PC-3 (cell line): ENCODE data around the gene GIMAP8. TPM values are rescaled to one million over a fixed set of nuclear protein-coding genes. Genes with fewer than 3 reads are reported as not detected.
A peak's percentile ranks its signal among the peaks of the same experiment; 100 is the strongest.

Experiments
- ATAC-seq: fragments of 200-7000 bp; cut with Tn5 transposase; 2 replicates; pipeline ENCODE4 v1.9.1; 2020; ENCODE audit warnings: mild to moderate bottlenecking, moderate library complexity
- BruUV-seq: library from RNA; stranded (reverse); fragments of 400-500 nt; replicated peaks from 2 replicates; lab custom pipeline; 2021; lab: Mats Ljungman, UMichigan
- CTCF ChIA-PET: fragments of 300-600 bp; sonication (Branson Sonifier 250); formaldehyde crosslinking; loops from one replicate; lab custom pipeline; 2022; ENCODE audit warnings: antibody characterized with exemption; lab: Charles Lee
- POLR2A ChIA-PET: fragments of 300-600 bp; sonication (Branson Sonifier 250); formaldehyde crosslinking; loops from one replicate; lab custom pipeline; 2022; ENCODE audit warnings: antibody characterized with exemption; ENCODE audit not compliant: unreplicated experiment; lab: Charles Lee
- DNase-seq: peaks from one replicate; pipeline ENCODE4 v3.0.0-alpha.2; 2015
- H2AFZ ChIP-seq: fragments of 300-600 bp; sonication (generic); 2 replicates; pipeline ENCODE4 v1.6.0; 2016; ENCODE audit warnings: antibody characterized with exemption, low read length
- H3F3A ChIP-seq: fragments of 300-600 bp; sonication (generic); one replicate; pipeline ENCODE4 v1.6.0; 2017; ENCODE audit warnings: antibody characterized with exemption, low read length, control low read depth, mild to moderate bottlenecking; ENCODE audit not compliant: unreplicated experiment
- H3K27ac ChIP-seq: fragments of 300-600 bp; sonication (generic); 2 replicates; pipeline ENCODE4 v1.5.1; 2016; ENCODE audit warnings: mild to moderate bottlenecking, low read length
- H3K27me3 ChIP-seq: fragments of 300-600 bp; sonication (generic); 2 replicates; pipeline ENCODE4 v1.6.1; 2016; ENCODE audit warnings: low read length, mixed read lengths
- H3K36me3 ChIP-seq: fragments of 300-600 bp; sonication (generic); 2 replicates; pipeline ENCODE4 v1.6.1; 2016; ENCODE audit warnings: low read depth, mixed run types, low read length, mixed read lengths
- H3K4me1 ChIP-seq: fragments of 300-600 bp; sonication (generic); 2 replicates; pipeline ENCODE4 v1.5.1; 2016; ENCODE audit warnings: low read length; ENCODE audit not compliant: insufficient read depth
- H3K4me2 ChIP-seq: fragments of 300-600 bp; sonication (generic); 2 replicates; pipeline ENCODE4 v1.6.0; 2016; ENCODE audit warnings: low read length
- H3K4me3 ChIP-seq: fragments of 300-600 bp; sonication (generic); 2 replicates; pipeline ENCODE4 v1.5.1; 2016; ENCODE audit warnings: mild to moderate bottlenecking, low read length, mixed read lengths
- H3K79me2 ChIP-seq: fragments of 300-600 bp; sonication (generic); 2 replicates; pipeline ENCODE4 v1.6.1; 2017; ENCODE audit warnings: low read length, mixed read lengths
- H3K9ac ChIP-seq: fragments of 300-600 bp; sonication (generic); 2 replicates; pipeline ENCODE4 v1.6.0; 2016; ENCODE audit warnings: mild to moderate bottlenecking, low read length
- H3K9me2 ChIP-seq: fragments of 300-600 bp; sonication (generic); replicated peaks from 2 replicates; pipeline ENCODE4 v1.6.1; 2016; ENCODE audit warnings: mixed run types, low read length, mixed read lengths
- H3K9me3 ChIP-seq: fragments of 300-600 bp; sonication (generic); 2 replicates; pipeline ENCODE4 v1.6.1; 2016; ENCODE audit warnings: low read length, mixed read lengths
- H4K20me1 ChIP-seq: fragments of 300-600 bp; sonication (generic); 2 replicates; pipeline ENCODE4 v1.6.1; 2016; ENCODE audit warnings: low read length, mixed read lengths
- CTCF ChIP-seq: fragments of 300-600 bp; sonication (generic); conservative IDR thresholded peaks from 2 replicates; pipeline ENCODE4 v1.5.1; 2017; ENCODE audit warnings: antibody characterized with exemption, low read depth, mild to moderate bottlenecking, low read length
- EZH2 ChIP-seq: fragments of 300-600 bp; sonication (generic); IDR thresholded peaks from one replicate; pipeline ENCODE4 v1.6.1; 2017; ENCODE audit warnings: antibody characterized with exemption, mild to moderate bottlenecking, low read length; ENCODE audit not compliant: unreplicated experiment
- EZH2phosphoT487 ChIP-seq: fragments of 300-600 bp; sonication (generic); IDR thresholded peaks from 2 replicates; pipeline ENCODE4 v1.6.1; 2018; ENCODE audit warnings: mild to moderate bottlenecking, antibody characterized with exemption, low read length, borderline replicate concordance
- intact Hi-C: fragments of 100-400 bp; cut with micrococcal nuclease; formaldehyde crosslinking; loops from 2 replicates; pipeline ENCODE4 v1.9.0; 2023
- total RNA-seq: library from RNA; depleted of rRNA; stranded (reverse); fragments of >200 nt; gene quantifications from 2 replicates; pipeline ENCODE4 v1.2.3, GENCODE V29; 2014

Gene GIMAP8
- total RNA-seq, 1 experiment from 2014 or later, result not detected

DNA sequence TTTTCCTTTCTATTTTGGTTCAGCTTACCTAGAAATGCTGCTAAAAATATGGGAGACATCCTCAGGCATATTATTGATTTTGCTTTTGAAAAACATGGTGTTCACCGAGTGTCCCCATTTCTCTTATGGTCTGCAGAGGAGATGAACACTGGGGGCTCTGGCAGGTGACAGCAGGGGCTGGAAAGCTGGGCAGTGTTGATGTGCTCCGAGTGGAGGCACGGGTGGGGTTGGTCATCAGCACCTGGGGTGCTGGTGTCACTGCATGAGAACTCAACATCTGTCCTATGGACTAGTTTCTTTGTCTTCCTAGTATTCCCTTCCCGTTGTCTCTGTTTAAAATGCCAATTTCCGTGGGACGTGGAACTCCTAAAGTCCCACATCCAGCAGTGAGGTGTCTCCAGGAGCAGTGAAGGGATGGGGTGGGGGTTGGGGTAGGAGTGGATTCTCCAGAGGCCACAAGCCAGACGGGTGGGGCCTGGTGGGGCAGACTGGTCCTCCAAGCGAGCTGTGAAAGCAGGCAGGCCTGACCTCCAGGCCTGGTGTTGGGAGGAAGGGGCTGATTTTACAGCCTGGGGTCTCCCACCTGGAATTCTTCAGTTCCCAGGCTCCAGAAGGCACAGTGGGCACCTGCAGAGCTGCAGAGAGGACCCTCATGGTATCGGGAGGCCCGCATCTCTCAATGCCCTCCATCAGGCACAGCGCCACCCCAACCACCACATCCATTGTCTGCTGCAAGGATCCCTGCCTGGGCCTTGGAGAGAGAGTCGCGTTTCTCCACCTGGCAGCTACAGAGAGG is 46.9 kb upstream of the GIMAP8 start:
- H3K9me2 ChIP-seq, result no peaks in the 10 kb centered on the region
- DNase-seq (no peak), ATAC-seq (no peak)
- no peaks in the 10 kb centered on the region for H3K36me3 ChIP-seq
- H3K4me1 ChIP-seq, result peaks cover 29% of the 10 kb centered on the region
- H3K27me3 ChIP-seq, result no peaks in the 10 kb centered on the region
- TF ChIP-seq EZH2phosphoT487, result no peak
- TF ChIP-seq CTCF, result no peak
- TF ChIP-seq EZH2, result no peak
- H3F3A ChIP-seq, result no peaks in the 10 kb centered on the region
- no peak overlapping the region for H3K4me2 ChIP-seq
- no peak overlapping the region for H3K9ac ChIP-seq
- H3K27ac ChIP-seq, result no peak overlapping the region
- intact Hi-C loops, result loop anchor here (2.0 kb wide), 1 partner anchor 13 kb away; no protein-coding TSS in a partner anchor
- no peaks in the 10 kb centered on the region for H3K79me2 ChIP-seq
- H2AFZ ChIP-seq, result no peak overlapping the region
- H3K9me3 ChIP-seq, result no peaks in the 10 kb centered on the region
- H3K4me3 ChIP-seq, result no peak overlapping the region
- POLR2A ChIA-PET, result no interaction called here
- H4K20me1 ChIP-seq, result no peaks in the 10 kb centered on the region
- no TSS peak for BruUV-seq
- CTCF ChIA-PET, result no interaction called here

DNA sequence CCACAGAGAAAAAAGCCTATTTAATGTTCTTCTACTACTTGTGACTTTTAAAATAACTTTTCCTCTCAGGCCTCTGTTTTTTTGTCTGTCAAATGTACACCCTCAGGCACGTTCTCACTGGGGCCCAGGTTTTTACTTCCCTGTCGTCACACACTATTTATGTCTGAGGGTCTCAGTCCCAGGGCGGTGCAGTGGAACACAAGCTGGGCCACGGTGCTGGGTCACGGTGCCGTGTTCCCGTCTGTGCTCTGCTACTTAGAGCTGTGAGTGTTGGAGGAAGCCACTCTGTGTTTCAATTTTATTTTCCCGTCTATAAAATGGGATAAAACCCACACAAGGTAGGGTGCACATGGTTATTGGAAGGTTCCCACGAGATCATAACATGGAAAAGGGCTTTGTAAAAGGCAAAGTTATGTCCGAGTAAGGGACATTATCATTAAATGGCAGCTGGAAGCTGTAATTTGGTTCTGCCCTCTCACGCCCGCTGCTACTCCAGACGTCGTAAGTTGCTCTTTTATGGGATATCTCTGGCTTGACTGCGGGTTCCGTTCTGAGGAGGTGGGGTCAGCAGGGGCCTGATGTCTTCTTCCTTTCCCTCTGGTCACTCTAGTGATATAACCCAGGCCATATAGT is 46.1 kb upstream of the GIMAP8 start:
- BruUV-seq, result TSS peak; percentile 89
- H3F3A ChIP-seq, result no peaks in the 10 kb centered on the region
- CTCF ChIA-PET, result no interaction called here
- H3K9me3 ChIP-seq, result no peaks in the 10 kb centered on the region
- H3K27ac ChIP-seq, result no peak overlapping the region
- H3K4me2 ChIP-seq, result peak overlapping the region; percentile 99
- DNase-seq (no peak), ATAC-seq (no peak)
- H3K36me3 ChIP-seq, result no peaks in the 10 kb centered on the region
- no peak for TF ChIP-seq CTCF
- no peak for TF ChIP-seq EZH2
- TF ChIP-seq EZH2phosphoT487, result no peak
- peak overlapping the region; percentile 78 for H3K4me3 ChIP-seq
- intact Hi-C loops, result loop anchor here (2.0 kb wide), 1 partner anchor 13 kb away; no protein-coding TSS in a partner anchor
- POLR2A ChIA-PET, result no interaction called here
- no peaks in the 10 kb centered on the region for H4K20me1 ChIP-seq
- no peaks in the 10 kb centered on the region for H3K27me3 ChIP-seq
- peak overlapping the region; percentile 88 for H3K9ac ChIP-seq
- peak overlapping the region; percentile 99 for H2AFZ ChIP-seq
- no peaks in the 10 kb centered on the region for H3K79me2 ChIP-seq
- no peaks in the 10 kb centered on the region for H3K9me2 ChIP-seq
- H3K4me1 ChIP-seq, result peaks cover 25% of the 10 kb centered on the region
